SK-N-SH treated with all-trans-retinoic acid at 6 μM for 48 hours (cell line): Measurements from ENCODE around the gene SLC30A9.
A peak's percentile ranks its signal among the peaks of the same experiment; 100 is the strongest.

ENCODE experiments used
- ATAC-seq: fragments of 200-7000 bp; cut with Tn5 transposase; 3 replicates; pipeline ENCODE4 v1.9.1; 2020; ENCODE audit warnings: mild to moderate bottlenecking, moderate library complexity
- ARNTL ChIP-seq: fragments of 450-650 bp; formaldehyde crosslinking; IDR thresholded peaks from 2 replicates; pipeline ENCODE4 v1.5.0; 2020; ENCODE audit warnings: low read depth, mild to moderate bottlenecking, moderate library complexity, borderline replicate concordance
- BACH2 ChIP-seq: fragments of 250-450 bp; sonication (Bioruptor Pico); IDR thresholded peaks from 2 replicates; pipeline ENCODE4 v1.9.0; 2021; ENCODE audit warnings: mild to moderate bottlenecking, borderline replicate concordance
- CSDC2 ChIP-seq: fragments of 250-450 bp; sonication (Bioruptor Pico); IDR thresholded peaks from 2 replicates; pipeline ENCODE4 v1.5.0; 2020; ENCODE audit warnings: mild to moderate bottlenecking, moderate library complexity
- CSRNP3 ChIP-seq: fragments of 250-450 bp; sonication (Bioruptor Pico); IDR thresholded peaks from 2 replicates; pipeline ENCODE4 v1.5.1; 2021; ENCODE audit warnings: mild to moderate bottlenecking, moderate library complexity
- ESRRG ChIP-seq: fragments of 250-450 bp; sonication (Bioruptor Pico); IDR thresholded peaks from 2 replicates; pipeline ENCODE4 v1.6.1; 2021; ENCODE audit warnings: mild to moderate bottlenecking
- ISL1 ChIP-seq: fragments of 250-450 bp; sonication (Bioruptor Pico); IDR thresholded peaks from 2 replicates; pipeline ENCODE4 v2.1.2; 2022; ENCODE audit warnings: mild to moderate bottlenecking, moderate library complexity
- OSR1 ChIP-seq: fragments of 250-450 bp; sonication (Bioruptor Pico); IDR thresholded peaks from 2 replicates; pipeline ENCODE4 v1.8.0; 2022; ENCODE audit warnings: moderate library complexity, mild to moderate bottlenecking, inconsistent platforms
- PPARA ChIP-seq: fragments of 250-450 bp; sonication (Bioruptor Pico); IDR thresholded peaks from 2 replicates; pipeline ENCODE4 v1.5.0; 2020; ENCODE audit warnings: mild to moderate bottlenecking, borderline replicate concordance
- RARB ChIP-seq: fragments of 250-450 bp; sonication (Bioruptor Pico); IDR thresholded peaks from 2 replicates; pipeline ENCODE4 v1.8.0; 2021; ENCODE audit warnings: mild to moderate bottlenecking, moderate library complexity
- SNAI2 ChIP-seq: fragments of 250-450 bp; sonication (Bioruptor Pico); IDR thresholded peaks from 2 replicates; pipeline ENCODE4 v1.5.0; 2020; ENCODE audit warnings: mild to moderate bottlenecking, moderate library complexity
- TOX ChIP-seq: fragments of 250-450 bp; sonication (Bioruptor Pico); IDR thresholded peaks from 2 replicates; pipeline ENCODE4 v1.8.0; 2021; ENCODE audit warnings: mild to moderate bottlenecking, moderate library complexity, borderline replicate concordance
- ZC3H10 ChIP-seq: fragments of 250-450 bp; sonication (Bioruptor Pico); IDR thresholded peaks from 2 replicates; pipeline ENCODE4 v1.5.1; 2021; ENCODE audit warnings: mild to moderate bottlenecking, moderate library complexity
- ZFP3 ChIP-seq: fragments of 250-450 bp; sonication (Bioruptor Pico); IDR thresholded peaks from 2 replicates; pipeline ENCODE4 v1.5.0; 2020; ENCODE audit warnings: mild to moderate bottlenecking, moderate library complexity
- ZFP30 ChIP-seq: fragments of 450-650 bp; formaldehyde crosslinking; IDR thresholded peaks from 2 replicates; pipeline ENCODE4 v1.5.0; 2022; ENCODE audit warnings: mild to moderate bottlenecking, moderate library complexity
- ZNF565 ChIP-seq: fragments of 450-650 bp; formaldehyde crosslinking; conservative IDR thresholded peaks from 2 replicates; pipeline ENCODE4 v1.5.0; 2020; ENCODE audit warnings: low read depth, mild to moderate bottlenecking, moderate library complexity
- ZNF70 ChIP-seq: fragments of 450-650 bp; formaldehyde crosslinking; IDR thresholded peaks from 2 replicates; pipeline ENCODE4 v1.5.0; 2020; ENCODE audit warnings: mild to moderate bottlenecking, moderate library complexity
- ZNF8 ChIP-seq: fragments of 450-650 bp; formaldehyde crosslinking; IDR thresholded peaks from 2 replicates; pipeline ENCODE4 v1.5.0; 2020; ENCODE audit warnings: mild to moderate bottlenecking, moderate library complexity
- TF ChIP-seq, protein P1 (sequence below): fragments of 250-450 bp; sonication (Bioruptor Pico); IDR thresholded peaks from 2 replicates; pipeline ENCODE4 v1.8.0; 2021; ENCODE audit warnings: low read depth, mild to moderate bottlenecking, moderate library complexity, borderline replicate concordance
- TF ChIP-seq, protein P2 (sequence below): fragments of 250-450 bp; sonication (Bioruptor Pico); IDR thresholded peaks from 2 replicates; pipeline ENCODE4 v1.5.0; 2020; ENCODE audit warnings: mild to moderate bottlenecking, moderate library complexity

The SLC30A9 gene

DNA sequence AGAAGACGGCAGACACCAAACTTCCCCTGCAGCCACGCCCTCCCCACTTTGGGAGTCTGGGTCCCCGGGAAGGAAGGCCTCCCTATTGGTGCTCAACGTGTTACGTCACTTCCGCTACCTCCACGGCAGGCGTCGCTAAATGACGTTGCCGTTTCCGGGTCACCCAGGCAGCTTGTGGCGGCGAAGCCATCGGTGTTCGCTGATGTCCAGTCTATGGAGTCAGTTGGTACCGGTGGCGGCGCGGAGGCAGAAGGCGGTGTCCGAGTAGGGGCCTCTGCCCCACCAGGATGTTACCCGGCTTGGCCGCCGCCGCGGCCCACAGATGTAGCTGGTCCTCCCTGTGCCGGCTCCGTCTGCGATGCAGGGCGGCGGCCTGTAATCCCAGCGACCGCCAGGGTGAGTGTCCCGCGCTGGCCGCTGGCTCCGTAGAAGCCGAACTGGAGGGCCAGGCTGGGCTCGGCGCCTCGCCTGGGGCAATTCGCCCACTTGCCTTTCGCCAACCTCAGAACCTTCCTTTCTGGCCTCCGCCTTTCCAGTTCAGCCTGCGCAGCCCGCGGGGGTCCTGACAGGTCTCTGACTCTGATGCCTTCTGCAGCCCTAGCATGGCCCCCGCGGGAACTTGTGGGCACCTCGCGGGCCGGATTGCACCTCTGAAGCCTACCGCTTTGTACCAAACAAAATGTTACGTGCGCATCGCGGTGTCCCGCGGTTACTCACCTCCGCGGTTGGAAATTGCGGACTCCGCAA lies at the start of gene SLC30A9:
SLC30A9 (plus strand) TSS at position 166 of the 747 bp plus-strand sequence; CDS start at position 288, 122 bp downstream.
- TF ChIP-seq TOX (CRISPR knock-in tag): no peak
- no peak for TF ChIP-seq BACH2
- TF ChIP-seq ZNF565: no peak
- no peak for TF ChIP-seq ZFP3 (CRISPR knock-in tag)
- no peak for TF ChIP-seq PPARA (CRISPR knock-in tag)
- no peak for TF ChIP-seq ARNTL (CRISPR knock-in tag)
- TF ChIP-seq, protein P1, sequence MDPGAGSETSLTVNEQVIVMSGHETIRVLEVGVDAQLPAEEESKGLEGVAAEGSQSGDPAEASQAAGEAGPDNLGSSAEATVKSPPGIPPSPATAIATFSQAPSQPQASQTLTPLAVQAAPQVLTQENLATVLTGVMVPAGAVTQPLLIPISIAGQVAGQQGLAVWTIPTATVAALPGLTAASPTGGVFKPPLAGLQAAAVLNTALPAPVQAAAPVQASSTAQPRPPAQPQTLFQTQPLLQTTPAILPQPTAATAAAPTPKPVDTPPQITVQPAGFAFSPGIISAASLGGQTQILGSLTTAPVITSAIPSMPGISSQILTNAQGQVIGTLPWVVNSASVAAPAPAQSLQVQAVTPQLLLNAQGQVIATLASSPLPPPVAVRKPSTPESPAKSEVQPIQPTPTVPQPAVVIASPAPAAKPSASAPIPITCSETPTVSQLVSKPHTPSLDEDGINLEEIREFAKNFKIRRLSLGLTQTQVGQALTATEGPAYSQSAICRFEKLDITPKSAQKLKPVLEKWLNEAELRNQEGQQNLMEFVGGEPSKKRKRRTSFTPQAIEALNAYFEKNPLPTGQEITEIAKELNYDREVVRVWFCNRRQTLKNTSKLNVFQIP (CRISPR knock-in tag): no peak
- TF ChIP-seq ISL1: no peak
- TF ChIP-seq ZC3H10 (CRISPR knock-in tag): no peak
- TF ChIP-seq CSDC2 (CRISPR knock-in tag): no peak
- TF ChIP-seq ESRRG (CRISPR knock-in tag): no peak
- no peak for TF ChIP-seq ZNF8 (CRISPR knock-in tag)
- no peak for TF ChIP-seq ZNF70
- ATAC-seq: peak; percentile 97

DNA sequence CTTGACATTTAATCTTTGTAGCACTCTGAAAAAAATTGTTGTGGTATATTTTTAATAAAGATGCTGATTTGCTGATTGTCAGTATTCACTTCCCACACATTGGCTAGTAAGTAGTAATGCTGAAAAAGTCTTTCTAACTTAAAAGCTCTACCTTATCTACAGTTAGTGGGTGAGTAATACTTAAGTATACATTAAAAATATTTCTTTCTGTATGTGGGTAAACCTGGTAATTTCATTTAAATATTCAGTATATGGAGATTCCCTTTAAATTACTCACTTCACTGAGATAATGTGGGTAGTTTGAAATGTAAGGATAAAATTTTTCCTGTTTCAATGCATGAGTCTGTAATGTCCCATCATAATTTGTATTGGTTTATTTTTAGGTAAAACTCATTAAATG lies 49.5 kb upstream of the SLC30A9 start:
- ATAC-seq: no peak
- TF ChIP-seq ZFP30 (CRISPR knock-in tag) (no peak), ZFP3 (CRISPR knock-in tag) (no peak), PPARA (CRISPR knock-in tag) (no peak), TOX (CRISPR knock-in tag) (no peak), SNAI2 (CRISPR knock-in tag) (no peak), RARB (CRISPR knock-in tag) (no peak), CSRNP3 (CRISPR knock-in tag) (no peak), CSDC2 (CRISPR knock-in tag) (no peak), ARNTL (CRISPR knock-in tag) (no peak), OSR1 (CRISPR knock-in tag) (no peak), ISL1 (no peak), ESRRG (CRISPR knock-in tag) (no peak)
- TF ChIP-seq, protein P1 (CRISPR knock-in tag): no peak
- TF ChIP-seq, protein P2, sequence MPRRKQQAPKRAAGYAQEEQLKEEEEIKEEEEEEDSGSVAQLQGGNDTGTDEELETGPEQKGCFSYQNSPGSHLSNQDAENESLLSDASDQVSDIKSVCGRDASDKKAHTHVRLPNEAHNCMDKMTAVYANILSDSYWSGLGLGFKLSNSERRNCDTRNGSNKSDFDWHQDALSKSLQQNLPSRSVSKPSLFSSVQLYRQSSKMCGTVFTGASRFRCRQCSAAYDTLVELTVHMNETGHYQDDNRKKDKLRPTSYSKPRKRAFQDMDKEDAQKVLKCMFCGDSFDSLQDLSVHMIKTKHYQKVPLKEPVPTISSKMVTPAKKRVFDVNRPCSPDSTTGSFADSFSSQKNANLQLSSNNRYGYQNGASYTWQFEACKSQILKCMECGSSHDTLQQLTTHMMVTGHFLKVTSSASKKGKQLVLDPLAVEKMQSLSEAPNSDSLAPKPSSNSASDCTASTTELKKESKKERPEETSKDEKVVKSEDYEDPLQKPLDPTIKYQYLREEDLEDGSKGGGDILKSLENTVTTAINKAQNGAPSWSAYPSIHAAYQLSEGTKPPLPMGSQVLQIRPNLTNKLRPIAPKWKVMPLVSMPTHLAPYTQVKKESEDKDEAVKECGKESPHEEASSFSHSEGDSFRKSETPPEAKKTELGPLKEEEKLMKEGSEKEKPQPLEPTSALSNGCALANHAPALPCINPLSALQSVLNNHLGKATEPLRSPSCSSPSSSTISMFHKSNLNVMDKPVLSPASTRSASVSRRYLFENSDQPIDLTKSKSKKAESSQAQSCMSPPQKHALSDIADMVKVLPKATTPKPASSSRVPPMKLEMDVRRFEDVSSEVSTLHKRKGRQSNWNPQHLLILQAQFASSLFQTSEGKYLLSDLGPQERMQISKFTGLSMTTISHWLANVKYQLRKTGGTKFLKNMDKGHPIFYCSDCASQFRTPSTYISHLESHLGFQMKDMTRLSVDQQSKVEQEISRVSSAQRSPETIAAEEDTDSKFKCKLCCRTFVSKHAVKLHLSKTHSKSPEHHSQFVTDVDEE (CRISPR knock-in tag): no peak
- TF ChIP-seq, all 23 proteins: peak for 0

GRCh38 chr4:41943506-41943905 lies 46.8 kb upstream of the SLC30A9 start:
- no peak for TF ChIP-seq ZC3H10 (CRISPR knock-in tag)
- ATAC-seq: no peak

DNA sequence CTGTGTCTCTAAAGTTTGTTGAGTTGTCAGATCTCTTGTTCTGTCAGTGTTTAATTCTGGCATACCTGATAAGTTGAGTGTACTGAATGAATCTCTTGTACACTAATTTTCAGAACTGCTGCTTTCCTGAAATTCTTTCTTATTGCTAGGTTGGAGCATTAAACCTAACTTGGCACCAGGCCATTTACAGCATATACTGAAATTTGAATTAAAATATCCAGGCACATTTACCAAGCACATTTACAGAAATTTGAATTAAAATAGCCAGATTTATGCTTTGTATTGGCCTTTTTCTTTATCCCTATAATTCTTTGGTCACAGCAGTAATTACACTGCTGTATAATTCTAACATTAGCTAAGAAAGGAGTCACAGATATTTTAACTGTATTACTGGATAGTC lies 46.2 kb upstream of the SLC30A9 start:
- no peak for ATAC-seq
- no peak for TF ChIP-seq RARB (CRISPR knock-in tag)
- TF ChIP-seq, protein P1 (CRISPR knock-in tag): no peak
- no peak for TF ChIP-seq SNAI2 (CRISPR knock-in tag)
